T-helper 22 cell (primary cell): Measurements from ENCODE around the gene CCDC12.
"Not testable (repeated sequence)": the region's sequence is repeated elsewhere in the genome, so short reads cannot be mapped to it uniquely, and the experiment has no call there.

ENCODE experiments used
- DNase-seq: peaks from one replicate; pipeline ENCODE4 v3.0.0-alpha.2; 2020; ENCODE audit warnings: low read depth

CCDC12 gene

DNA sequence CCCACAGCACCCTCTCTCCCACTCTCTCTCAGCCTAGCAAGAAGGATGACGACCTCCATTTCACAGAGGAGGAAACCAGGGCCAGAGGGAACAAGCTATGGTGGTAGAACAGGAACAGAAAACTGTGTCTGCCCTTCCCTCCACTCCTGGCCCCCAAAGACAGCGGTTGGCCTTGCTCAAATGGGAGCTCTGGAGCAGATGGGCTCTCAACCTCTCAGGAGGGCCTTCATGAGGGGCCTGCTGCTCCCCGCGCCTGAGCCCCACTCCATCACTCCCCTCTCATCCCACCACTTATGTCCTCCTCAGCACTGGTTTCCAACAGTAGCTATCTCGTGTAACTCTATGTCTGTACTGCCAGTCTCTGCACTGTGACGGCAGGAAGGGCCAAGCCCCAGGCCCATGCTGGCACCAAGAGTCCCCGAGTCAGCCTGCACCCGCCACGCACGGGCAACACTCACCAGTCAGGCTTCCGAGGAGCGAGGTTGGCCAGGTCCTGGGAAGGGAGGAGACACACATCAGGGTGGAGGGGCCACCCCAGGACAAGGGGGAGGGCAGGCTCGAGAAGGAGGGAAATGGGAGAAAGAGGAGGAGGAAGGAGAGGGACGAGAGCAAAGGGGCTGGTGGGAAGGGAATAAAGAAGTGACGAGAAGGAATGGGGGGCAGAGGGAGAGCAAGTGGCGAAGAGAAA is 53.5 kb downstream of the CCDC12 start:
- no peak for DNase-seq

DNA sequence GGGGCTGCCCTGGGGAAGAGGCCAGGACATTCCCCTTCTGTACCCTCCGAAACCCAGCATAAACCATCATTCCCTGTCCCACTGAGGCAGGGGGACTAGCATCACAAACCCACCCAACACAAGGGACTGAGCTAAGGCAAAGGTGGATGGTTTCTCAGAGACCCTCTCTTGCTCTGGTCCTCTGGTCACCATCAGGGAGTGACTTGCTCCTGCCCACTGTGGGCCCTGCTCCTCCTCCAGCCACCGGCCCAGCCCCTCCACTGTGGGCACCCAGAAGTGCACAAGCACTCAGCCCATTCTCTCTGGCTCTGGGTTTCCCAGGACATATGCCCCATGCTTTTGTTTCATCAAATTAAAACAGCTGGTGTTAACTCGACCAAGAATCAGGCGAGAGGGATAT is 54.1 kb downstream of the CCDC12 start:
- DNase-seq: no peak

DNA sequence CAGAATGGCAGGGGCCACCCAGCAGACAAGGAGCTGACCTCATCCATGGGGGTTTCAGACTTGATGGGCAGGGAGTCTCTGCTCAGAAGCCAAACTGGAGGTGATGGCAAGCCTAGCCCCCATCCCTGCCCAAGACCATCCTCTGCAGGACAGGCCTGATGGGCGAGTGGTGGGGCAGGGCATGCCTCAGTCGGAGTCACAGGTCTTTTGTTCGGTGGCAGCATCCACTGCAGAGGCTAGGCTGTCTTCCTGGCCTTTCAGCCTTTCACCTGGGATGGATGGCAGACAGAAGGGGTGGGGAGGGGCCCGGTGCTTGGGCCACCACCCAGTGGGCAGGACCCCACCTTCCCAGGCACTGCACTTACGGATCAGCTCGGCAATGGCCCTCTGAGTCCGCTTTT is 54.7 kb downstream of the CCDC12 start:
- no peak for DNase-seq

- DNase-seq: no peak
These were observed 55.5 kb downstream of the CCDC12 start for GRCh38 chr3:46921041-46921440.

GRCh38 chr3:46918634-46919033 is 57.9 kb downstream of the CCDC12 start:
- no peak for DNase-seq

DNA sequence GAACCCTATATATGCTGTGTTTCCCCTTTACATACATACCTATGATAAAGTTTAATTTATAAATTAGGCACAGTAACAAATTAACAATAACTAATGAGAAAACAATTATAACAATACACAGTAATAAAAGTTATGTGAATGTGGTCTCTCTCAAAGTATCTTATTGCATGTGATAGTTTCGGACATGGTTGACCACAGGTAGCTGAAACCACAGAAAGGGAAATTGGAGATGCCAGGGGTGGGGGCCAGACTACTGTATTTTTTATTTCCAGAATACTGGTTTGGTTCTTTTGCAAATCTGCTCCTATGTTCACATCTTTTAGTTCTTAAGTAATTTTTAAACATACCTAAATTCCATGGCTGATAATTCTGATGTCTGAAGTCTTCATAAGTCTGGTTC is 58.3 kb downstream of the CCDC12 start:
- no peak for DNase-seq

- DNase-seq: no peak
These were observed 59.3 kb downstream of the CCDC12 start for GRCh38 chr3:46917257-46917656.

DNA sequence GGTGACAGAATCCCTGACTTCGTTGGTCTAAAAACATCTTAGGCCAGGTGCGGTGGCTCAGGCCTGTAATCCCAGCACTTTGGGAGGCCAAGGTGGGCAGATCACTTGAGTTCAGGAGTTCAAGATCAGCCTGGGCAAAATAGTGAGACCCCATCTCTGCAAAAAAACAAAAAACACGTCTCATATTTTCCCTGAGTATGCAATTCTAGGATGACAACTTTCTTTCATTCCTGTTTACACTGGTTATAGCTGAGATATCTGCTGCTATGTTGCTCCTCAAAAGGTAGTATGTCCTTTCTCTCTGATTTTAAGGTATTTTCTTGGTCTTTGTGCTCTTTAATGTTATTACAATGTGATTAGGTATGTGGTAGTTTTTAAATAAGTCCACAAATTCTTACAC is 59.7 kb downstream of the CCDC12 start:
- no peak for DNase-seq

- no peak for DNase-seq
These were observed 60.3 kb downstream of the CCDC12 start for GRCh38 chr3:46916278-46916677.

GRCh38 chr3:46915297-46915822 is 61.2 kb downstream of the CCDC12 start:
- DNase-seq: no peak

DNA sequence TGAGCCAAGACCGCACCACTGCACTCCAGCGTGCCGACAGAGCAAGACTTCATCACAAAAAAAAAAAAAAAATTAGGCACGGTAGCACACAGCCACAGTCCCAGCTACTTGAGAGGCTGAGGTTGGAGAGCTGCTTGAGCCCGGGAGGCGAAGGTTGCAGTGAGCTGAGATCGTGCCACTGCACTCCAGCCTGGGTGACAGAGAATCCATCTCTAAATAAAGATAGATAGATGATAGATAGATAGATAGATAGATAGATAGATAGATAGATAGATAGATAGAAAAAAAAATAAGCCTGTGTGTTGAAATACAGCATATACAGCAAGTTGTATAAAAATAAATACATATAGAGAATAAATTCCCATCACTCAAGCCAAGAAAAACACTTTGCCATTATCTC is 61.7 kb downstream of the CCDC12 start:
- DNase-seq: no peak

GRCh38 chr3:46913644-46914043 is 62.9 kb downstream of the CCDC12 start:
- DNase-seq: no peak

DNA sequence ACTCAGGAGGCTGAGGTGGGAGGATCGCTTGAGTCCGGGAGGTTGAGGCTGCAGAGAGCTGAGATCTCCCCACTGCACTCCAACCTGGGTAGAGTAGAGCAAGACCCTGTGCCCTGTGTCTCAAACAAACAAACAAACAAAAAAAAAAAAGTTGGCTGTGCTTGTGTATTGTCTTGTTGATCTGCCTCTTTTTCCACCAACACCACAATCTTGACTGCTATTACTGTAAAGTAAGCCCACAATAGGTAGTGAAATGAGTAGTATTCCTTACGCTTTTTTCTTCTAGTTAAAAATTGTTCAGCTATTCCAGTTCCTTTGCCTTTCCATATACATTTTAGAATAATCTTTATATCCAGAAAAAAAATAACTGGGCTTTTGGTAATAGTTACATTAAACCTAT is 63.6 kb downstream of the CCDC12 start:
- DNase-seq: no peak

GRCh38 chr3:46910914-46911313 is 65.6 kb downstream of the CCDC12 start:
- not testable (repeated sequence) for DNase-seq

- no peak for DNase-seq
These were observed 66.3 kb downstream of the CCDC12 start for GRCh38 chr3:46910166-46910760.

- DNase-seq: peak; percentile 51
These were observed 66.9 kb downstream of the CCDC12 start for GRCh38 chr3:46909535-46910161.

GRCh38 chr3:46908986-46909534 is 67.5 kb downstream of the CCDC12 start:
- DNase-seq: no peak

- no peak for DNase-seq
These were observed 68.1 kb downstream of the CCDC12 start for GRCh38 chr3:46908294-46908985.

GRCh38 chr3:46907960-46908293 is 68.6 kb downstream of the CCDC12 start:
- DNase-seq: no peak

DNA sequence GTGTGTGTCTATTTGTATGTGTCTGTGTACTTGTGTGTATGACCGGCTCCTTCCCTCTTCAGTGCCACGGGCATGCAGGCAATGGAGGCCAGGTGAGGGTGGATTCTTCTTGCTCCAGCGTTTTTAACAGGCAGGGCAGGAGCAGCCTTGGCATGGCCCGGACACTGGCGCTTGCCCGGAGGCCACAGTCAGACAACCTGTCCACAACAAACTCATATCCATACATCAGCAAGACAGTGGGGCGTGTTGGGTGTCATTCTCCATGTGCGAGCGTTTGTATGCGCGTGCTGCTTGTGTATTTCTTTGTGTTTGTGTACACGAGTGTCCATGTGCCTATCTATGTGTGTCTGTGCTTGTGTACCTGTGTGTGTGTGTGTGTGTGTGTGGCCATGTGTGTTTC is 69.3 kb downstream of the CCDC12 start:
- no peak for DNase-seq

DNA sequence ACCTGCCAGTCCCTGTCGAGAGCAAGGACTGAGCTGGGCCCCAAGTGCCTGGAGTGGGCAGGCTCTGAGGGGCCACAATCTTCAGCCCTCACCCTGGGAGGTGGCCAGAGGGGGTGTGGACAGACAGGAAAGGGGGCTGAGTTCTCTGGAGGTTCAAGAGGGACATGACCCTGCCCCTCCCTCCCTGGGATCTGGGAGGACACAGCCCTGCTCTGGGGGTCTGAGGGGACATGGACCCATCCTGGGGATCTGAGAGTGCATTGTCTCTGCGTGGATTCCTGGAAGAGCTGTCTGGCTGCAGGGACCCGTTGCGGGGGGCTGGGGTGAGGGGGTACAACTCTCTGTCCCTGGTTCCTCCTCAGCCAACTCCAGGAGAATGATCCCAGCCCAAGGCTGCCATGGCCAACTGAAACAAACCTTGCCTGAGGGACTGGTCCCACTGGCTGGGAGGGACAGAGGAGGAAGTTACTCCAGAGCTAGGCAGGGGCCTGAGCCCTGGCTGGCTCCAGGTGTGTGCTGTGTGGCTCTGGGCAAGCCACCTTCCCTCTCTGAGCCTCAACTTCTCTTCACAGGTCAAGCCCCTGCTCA is 70.0 kb downstream of the CCDC12 start:
- no peak for DNase-seq
